COR-L47 (cell line): Measurements from ENCODE around the gene TTC16.

Experiments
- DNase-seq: peaks from one replicate; lab custom pipeline; 2025; lab: John Stamatoyannopoulos, UW

Gene TTC16

DNA sequence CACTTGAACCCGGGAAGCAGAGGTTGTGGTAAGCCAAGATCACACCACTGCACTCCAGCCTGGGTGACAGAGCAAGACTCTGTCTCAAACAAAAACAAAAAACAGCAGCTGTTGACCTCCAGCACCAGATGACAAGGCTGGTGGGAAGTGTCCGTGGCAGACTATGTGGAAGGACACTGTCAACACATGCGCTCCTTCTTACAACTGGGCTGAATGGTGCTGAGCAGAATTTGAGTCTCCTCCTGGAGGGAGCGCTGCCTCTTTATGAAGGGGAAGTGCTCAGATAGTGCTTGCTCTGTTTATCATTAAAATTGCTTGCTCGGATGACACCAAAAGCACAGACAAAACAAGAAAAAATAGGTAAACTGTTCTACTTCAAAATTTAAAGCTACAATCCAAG is 18.3 kb upstream of the TTC16 start:
- DNase-seq: no peak

DNA sequence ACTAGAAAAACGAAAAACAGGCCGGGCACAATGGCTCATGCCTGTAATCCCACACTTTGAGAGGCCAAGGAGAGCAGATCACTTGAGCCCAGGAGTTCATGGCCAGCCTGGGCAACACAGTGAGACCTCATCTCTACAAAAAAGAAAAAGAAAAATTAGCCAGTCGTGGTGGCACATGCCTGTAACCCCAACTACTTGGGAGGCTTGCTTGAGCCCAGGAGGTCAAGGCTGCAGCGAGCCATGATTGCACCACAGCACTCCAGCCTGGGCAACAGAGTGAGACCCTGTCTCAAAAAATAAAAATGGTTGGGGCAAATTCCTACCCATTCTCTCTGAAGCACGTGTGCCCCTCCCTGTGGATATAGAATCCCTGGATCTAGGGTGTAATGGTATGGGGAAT is 17.5 kb upstream of the TTC16 start:
- DNase-seq: no peak

DNA sequence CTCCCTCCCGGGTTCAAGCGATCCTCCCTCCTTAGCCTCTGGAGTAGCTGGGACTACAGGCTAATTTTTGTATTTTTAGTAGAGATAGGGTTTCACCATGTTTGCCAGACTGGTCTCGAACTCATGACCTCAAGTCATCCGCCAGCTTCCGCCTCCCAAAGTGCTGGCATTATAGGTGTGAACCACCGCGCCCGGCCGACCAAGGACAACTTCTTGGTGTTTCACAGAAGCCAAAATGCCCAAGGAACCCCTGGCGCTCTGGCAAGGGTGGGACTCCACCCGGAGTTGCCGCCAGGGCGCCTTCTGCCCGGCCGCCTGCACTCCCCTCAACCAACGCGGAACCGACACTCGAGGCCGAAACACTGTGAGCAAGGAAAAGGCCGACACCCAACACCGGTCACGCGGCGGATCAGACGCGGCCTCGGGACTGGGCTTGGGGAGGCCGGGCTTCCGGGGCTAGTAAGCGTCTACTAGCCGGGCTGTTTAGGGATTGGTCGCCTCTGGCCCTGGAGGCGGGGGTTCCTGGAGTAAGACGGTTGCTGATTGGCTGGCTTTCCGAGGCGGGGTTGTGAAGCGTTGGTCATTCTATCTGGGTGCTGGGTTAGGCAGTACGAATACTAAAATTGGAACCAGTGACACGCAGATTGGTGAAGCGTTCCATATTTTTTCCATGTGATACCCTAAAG is 16.8 kb upstream of the TTC16 start:
- DNase-seq: no peak

DNA sequence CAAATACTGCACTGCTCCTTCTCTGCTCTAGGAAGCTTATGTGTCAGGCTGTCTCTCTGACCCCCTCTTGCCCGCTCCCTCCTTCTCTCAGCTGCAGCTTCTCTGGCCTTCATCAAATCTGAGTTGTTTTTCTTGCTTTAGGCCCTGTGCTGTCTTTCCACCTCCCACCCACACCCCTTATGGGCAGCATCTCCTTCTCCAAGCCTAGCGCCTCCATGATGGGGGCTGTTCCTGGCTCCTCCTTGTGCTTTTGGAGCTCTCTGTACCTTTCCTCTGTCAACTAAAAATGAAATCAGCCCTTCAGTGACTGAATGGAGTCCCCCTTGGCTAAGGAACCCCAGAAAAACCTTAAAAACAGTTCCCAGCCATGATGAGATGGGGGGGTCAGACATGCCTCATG is 15.7 kb upstream of the TTC16 start:
- no peak for DNase-seq

DNA sequence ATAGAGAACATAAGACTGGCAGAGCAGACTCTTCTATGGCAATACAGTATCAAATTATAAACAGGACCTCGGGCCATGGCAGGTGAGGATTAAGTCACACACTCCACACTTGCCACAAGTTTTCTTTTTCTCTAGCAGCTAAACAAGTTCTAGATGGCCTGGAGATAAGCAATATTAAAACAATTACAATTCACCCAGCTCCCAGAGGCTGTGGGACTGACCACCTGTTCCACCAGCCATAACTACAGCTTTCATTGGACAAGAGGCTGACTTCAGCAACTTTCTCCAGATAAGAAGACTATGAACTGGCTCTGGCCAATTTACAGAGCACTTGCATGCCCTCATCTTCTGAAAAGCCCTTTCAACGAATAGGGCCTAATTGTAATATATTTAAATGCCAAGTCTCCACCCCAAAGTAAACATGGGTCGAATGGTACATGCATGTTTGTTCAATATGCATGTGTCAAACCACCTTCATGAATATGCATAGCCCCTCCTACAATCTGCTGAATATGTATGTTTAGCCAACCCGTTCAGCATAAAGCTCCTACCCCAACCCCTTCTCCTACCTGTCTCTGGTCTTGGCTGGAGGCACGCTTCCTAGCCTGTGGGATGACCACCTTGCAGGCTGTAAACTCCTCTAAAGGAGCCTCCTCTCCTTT is 15.2 kb upstream of the TTC16 start:
- DNase-seq: no peak

DNA sequence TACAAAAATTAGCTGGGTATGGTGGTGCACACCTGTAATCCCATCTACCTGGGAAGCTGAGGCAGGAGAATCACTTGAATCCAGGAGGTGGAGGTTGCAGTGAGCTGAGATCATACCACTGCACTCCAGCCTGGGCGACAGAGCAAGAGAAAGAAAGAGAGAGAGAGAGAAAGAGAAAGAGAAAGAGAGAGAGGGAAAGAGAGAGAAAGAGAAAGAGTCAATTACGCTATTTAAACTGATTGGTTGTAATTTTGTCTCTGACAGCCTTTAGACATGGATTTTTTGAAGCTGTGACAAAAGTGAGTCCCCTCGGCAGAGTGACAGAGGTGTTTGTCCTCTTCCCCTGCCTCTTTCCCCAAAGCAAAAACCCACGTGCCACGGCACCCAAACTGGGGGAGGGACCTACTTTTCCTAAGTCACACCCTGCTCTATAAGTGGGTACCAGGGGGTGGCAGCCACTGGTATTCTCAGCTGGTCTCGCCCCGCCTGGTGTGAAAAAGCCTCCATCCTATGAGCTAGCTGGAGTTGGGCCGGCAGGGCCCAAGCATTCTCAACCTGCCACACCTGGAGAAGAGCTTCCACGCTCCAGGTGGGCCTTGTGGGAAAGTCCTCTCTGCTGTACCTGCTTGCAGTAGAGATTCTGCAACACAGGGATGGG is 12.5 kb upstream of the TTC16 start:
- no peak for DNase-seq

DNA sequence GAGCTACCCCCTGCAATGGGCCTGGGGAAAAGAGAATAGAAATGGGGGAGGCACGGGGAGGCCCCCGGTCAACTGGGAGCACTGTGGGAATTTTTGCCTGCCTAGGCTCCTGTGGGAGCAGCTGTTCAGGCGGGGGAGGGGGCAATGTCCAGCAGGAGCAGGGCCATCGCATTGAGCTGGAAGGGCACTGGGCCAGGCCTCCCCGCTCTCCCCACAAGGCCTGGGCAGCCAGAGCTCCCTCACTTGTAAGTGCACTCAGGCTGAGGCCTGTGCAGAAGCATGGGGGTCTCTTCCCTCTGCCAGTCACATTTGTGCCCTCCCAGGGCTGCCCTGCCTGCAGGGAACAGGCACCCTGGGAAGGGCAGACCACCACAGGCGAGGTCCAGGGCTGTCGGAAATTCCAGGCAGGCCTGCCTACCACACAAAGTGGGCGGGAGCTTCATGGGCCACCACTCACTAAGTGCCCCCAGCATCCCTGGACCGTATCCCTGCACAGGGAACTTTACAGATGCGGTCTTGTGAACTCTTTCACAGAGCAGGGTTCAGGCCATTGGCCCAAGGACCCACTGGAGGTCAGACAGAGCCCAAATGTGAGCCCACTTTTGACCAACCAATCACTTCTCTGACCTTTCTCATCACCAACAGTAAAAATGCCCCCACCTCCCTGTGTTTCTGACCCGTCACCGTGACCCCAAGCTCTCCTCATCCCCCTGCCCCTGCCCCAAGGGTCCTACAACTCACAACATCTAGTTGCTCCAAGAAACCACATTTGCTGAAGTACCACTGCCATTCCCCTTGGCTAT is 10.1 kb upstream of the TTC16 start:
- DNase-seq: no peak

DNA sequence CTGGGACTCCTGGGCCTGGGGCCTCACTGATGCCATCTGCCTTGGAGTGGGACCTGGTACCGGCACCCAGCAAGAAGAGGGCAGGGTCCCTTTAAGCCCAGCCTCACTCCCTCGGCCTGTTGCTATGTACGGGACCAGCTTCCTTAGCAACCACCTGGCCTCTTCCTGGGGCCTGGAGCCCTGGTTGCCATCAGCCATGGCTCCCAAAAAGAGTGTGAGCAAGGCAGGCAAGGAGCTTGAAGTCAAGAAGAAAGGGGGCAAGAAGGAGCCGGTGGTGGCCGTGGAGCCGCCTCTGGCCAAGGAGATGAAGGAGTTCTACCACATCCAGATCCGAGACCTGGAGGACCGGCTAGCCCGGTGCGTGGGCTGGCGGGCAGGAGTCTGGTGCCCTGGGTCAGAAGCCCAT is 9.0 kb upstream of the TTC16 start, which contains the start of gene CFAP157:
CFAP157 (plus strand) TSS at position 153 of the 406 bp plus-strand sequence; CDS start at position 197, 44 bp downstream.
- peak; percentile 30 for DNase-seq

DNA sequence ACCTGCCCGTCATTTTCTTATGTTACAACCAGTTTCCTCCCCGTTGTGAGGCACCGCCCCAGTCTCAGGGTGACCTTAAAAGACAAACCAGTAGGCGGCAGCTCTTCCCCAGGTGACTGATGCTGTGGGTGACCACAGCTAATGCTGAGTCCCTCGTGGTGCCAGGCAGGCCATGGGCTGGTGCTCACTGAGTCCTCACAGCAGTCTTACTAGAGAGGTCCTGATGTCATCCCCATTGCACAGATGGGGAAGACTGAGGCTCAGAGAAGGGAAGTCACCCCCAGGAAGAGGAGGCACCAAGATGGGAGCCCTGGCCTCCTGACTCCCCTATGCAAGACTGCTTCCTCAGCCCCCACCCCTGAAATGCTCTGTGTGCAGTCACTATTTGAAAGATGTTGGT is 8.1 kb upstream of the TTC16 start:
- no peak for DNase-seq

DNA sequence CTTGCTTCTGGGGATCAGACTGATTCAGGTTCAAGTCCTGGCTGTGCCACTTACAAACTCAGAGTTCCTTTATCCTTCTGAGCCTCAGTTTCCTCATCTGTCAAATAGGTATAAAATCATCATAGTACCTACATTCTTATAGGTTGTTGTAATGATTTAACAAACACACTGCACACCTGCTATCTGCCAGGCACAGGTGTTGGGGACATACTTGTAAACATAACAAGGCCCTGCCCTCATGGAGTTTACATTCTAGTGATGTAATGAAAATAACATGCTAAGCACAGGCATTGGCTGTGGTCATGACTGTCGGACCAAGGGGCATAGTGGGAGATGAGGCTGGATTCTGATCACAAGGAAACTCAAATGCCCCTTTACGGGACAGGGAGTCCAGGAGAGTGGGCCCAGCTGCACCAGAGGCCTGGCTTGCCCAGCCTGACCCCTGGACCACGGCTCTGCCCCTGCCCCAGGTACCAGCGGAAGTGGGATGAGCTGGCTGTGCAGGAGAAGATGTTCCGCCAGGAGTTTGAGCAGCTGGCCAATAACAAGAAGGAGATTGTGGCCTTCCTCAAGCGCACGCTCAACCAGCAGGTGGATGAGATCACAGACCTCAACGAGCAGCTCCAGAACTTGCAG is 6.8 kb upstream of the TTC16 start:
- DNase-seq: no peak

DNA sequence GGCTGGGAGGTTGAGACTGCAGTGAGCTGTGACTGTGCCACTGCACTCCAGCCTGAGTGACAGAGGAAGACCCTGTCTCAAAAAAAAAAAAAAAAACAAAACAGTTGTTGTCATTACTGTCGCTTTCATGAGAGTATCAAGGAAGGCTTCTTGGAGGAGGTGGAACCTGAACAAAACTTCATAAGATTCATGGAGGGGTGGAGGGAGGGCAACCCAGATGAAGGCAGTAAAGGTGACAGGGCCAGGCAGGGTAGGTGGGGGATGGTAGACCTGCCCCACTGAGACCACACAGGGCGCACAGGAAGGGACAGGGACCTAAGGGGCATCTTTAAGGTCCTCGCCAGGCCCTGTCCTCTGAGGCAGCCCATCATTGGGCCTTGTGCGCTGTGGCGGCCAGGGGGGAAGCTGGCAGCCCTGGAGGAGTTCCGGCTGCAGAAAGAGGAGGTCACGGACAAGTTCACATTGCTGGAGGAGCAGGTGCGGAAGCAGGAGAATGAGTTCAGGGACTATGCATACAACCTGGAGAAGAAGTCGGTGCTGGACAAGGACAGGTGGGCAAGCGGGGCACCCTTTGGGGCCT is 5.6 kb upstream of the TTC16 start:
- DNase-seq: no peak

DNA sequence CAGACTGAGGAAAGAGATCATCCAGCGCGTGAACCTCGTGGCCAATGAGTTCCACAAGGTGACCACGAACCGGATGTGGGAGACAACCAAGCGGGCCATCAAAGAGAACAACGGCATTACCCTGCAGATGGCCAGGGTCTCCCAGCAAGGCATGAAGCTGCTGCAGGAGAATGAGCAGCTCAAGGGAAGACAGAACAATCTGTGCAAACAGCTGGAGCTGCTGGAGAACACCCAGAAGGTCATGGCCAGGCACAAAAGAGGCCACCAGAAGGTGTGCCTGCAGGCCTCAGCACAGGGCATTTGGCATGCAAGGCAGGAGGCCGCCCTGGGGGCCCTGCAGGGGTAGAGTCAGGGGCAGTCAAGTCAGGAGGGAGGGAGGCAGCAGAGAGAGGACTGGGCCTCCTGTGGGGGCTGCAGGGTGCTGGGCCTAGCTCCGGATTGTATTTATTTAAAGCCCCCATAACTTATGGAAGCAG is 4.6 kb upstream of the TTC16 start:
- no peak for DNase-seq

DNA sequence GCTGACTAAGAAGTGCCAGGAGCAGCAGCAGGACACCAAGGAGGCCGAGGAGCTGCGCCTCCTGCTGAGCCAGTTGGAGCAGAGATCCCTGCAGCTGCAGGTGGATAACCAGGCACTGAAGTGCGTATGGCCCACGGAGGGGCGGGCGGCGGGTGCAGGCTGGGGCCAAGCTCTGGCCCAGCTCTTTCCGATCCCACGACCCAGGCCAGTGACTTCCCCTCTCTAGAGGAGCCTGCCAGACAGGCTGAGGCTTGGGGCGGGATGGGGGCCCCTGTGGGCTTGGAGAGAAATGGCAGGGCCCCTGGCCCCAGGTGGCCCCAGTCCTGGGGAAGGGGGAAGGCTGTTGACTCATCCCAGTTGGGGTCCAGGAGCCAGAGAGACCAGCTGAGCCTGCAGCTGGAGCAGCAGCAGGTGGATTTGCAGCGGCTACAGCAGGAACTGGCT is 4.0 kb upstream of the TTC16 start:
- DNase-seq: peak; percentile 86

DNA sequence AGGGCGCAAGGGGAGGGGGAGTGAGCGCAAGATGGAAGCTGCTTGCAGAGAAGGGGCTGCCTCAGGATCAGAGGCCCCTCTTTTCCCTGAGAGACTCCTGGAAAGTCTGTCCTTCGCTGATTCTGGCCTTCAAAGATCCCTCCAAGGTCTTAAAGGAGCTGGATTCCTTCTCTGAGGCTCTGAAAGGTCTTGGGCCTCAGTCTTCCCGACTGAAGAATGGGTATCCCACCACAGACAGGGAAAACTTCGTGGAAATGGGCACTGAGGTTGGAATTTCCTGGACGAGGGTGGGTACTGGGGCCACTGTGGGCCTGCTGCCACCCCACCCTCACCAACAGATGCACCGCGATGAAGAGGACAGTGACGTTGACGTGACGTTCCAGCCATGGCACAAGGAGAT is 3.5 kb upstream of the TTC16 start:
- DNase-seq: no peak

DNA sequence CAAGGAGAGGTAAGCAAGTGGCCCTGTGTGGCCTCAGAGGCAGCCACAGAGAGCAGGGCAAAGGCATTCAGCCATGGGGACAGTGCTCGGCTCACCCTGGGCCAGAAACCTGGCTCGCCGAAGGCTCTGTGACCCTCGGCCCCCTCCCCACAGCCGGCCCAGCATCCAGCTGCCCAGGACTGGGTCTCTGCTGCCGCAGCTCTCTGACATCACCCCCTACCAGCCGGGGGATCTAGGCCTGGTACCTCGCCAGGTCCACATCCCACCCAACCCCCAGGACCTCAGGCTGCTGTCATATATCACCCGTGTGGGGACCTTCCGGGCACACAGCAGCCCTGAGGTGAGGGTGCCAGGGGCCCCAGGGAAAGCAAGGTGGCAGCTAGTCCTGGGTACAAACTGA is 3.0 kb upstream of the TTC16 start:
- no peak for DNase-seq

DNA sequence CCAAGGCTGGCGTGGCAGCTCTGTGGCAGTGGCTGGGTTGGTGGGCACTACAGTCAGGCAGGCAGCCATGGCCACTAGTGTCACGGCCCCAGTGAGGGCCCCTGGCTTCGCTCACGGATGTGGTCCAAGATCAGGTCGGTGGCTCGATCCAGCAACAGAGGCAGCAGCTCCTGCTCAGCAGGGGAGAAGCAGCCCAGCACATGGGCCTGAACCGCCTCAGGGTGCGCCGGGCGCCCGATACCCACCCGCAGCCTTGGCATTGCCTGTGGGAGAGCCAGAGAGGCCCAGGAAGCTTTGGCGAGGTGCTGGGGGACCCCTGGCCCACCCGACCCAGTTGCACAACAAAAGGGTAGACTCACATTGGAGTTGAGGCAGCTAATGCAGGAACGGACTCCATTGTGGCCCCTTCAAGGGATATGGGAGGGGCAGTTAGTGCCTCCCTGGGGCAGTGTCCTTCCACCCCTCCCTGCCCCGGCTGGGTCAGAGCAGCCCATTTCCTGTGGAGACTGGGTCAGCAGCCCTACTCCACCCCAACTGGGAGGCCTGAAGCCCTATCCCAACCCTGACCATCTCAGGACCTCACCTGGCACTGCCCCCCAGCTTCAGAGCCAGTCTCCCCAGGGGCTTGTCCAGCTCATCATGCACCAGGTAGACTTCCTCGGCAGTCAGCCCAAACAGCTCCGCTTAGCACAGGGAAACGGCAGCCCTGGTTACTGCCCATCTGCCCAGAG is 1.7 kb upstream of the TTC16 start:
- DNase-seq: no peak

DNA sequence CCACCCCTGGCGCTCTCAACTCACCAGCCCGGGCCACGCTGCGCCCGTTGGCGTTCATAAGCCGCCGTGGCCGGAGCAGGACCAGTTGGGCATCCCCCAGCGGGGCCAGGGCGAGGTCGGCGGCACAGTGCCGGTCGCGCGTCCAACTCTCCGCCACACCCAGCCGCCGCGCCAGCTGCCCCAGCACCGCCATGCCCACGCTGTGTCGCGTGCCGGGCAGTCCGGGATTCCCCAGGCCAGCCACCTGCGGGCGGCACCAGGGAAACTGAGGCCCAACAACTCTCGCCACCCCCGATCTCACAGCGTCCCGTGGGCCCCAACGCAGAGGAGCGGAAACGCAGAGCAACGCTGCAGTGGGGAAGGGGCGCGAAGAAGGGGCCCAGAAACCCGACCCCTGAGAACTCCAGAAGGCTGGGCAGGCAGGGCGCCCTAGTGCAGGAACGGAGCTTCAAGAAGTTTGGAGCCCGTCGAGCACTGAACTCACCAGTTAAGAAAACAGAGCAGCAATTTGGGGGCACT is 869 bp upstream of the TTC16 start:
- DNase-seq: no peak

DNA sequence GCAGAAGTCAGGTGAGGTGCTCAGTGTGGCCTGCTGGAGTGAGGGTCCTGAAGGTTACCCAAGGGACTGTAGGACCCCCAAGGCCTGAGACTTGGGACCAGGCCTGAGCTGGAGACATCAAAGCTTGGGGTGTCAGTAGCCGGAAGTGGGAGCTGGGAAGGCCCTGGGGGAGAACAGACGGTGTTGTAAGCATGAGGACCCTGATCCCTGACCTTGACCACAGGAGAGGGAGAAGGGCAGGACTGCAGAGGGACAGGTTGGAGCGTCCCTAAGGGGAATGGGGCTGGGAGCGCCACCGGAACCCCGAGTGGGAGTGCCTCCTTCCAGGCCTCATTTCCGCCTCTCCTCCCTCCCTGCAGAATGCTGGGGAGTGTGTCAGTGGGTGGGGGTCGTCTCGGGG is 533 bp downstream of the TTC16 start:
- DNase-seq: no peak

DNA sequence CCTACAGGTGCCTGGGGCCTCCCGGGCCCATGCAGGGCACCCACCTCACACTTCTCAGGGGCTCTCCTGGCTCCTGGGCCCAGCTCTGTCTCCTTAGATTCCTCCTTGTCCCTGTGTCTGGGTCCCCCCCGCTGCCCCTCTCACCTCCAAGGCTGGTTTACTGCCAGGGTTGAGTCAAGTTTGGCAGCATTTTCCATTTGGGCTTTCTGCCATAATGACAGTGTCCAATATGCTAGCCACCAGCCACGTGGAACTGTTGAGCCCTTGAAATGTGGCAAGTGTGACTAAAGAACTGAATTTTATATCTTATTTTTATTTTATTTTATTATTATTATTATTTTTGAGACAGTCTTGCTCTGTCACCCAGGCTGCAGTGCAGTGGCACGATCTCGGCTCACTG is 1.9 kb downstream of the TTC16 start:
- no peak for DNase-seq

DNA sequence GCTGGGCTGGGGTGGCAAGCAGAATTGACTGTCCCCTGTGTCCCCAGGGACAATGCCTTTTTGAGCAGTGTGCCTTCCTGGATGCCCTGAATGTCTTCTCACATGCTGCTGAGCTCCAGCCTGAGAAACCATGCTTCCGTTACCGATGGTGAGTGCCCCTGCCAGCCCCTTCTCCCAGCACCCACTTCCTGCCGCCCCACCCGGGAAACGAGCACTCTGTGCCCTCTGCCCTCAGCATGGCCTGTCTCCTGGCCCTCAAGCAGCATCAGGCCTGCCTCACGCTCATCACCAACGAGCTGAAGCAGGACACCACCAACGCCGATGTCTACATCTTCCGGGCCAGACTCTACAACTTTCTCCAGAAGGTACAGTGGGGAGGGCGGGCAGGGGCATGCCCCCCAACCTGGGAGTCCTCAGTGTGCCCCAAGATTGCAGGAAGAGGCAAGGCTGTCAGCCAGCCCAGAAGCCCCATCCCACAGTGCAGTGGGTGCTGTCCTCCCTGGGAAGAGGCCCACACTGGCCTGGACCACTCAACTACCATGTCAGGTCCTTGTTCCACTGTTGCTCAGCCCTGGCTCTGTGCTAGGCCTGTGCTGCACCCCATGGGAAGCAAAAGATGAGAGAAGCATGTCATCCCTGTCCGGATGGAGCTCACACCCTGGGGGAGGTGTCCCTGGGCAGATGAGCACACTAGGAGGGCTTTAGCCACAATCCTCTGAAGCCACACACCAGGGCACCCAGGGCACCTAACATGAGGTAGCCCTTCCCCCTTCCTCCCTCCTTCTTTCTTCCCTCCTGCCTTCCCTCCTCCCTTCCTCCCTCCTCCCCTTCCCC is 4.4 kb downstream of the TTC16 start:
- DNase-seq: no peak
